Suprapubic skin (tissue), 4 donors: Measurements from ENCODE around the gene DPM3. TPM values are rescaled to one million over a fixed set of nuclear protein-coding genes. Genes with fewer than 3 reads are reported as not detected.
A peak's percentile ranks its signal among the peaks of the same experiment; 100 is the strongest.

Source experiments
- DNase-seq, 2 donors: peaks; one replicate each; pipeline ENCODE4 v3.0.0-alpha.2; 2019; ENCODE audit warnings: low spot score in 2 of 2
- H3K27ac ChIP-seq: fragments of 200-600 bp; sonication (generic); one replicate; pipeline ENCODE4 v1.5.1; 2019
- H3K27me3 ChIP-seq: fragments of 200-600 bp; sonication (generic); one replicate; pipeline ENCODE4 v1.5.1; 2019
- H3K36me3 ChIP-seq: fragments of 200-600 bp; sonication (generic); one replicate; pipeline ENCODE4 v1.5.1; 2019
- H3K4me1 ChIP-seq: fragments of 200-600 bp; sonication (generic); one replicate; pipeline ENCODE4 v1.5.1; 2019
- H3K4me3 ChIP-seq: fragments of 200-600 bp; sonication (generic); one replicate; pipeline ENCODE4 v1.5.1; 2019; ENCODE audit warnings: mild to moderate bottlenecking
- H3K9me3 ChIP-seq: fragments of 200-600 bp; sonication (generic); one replicate; pipeline ENCODE4 v1.5.1; 2019
- EP300 ChIP-seq: sonication (generic); formaldehyde crosslinking; IDR thresholded peaks from one replicate; pipeline ENCODE4 v1.6.1; 2017; ENCODE audit warnings: antibody characterized with exemption
- POLR2A ChIP-seq, 2 donors: fragments of 450-650 bp; IDR thresholded peaks; one replicate each; pipeline ENCODE4 v1.6.1; 2017; ENCODE audit warnings: antibody characterized with exemption in 2 of 2, mild to moderate bottlenecking in 2 of 2, moderate library complexity in 2 of 2
- POLR2AphosphoS5 ChIP-seq, 3 donors: sonication (generic); formaldehyde crosslinking; IDR thresholded peaks; one replicate each; pipeline ENCODE4 v1.6.1; 2017; ENCODE audit warnings: antibody characterized with exemption in 3 of 3
- WGBS: methylation state at CpG from one replicate; pipeline ENCODE4 v1.1.5; 2018; 5-methylcytosine and 5-hydroxymethylcytosine counted together
- total RNA-seq, 4 donors: library from RNA; depleted of rRNA; stranded (reverse); fragments of >200 nt; gene quantifications; one replicate each; pipeline ENCODE4 v1.1.0, GENCODE V29; 2016
- TF ChIP-seq, protein P1 (sequence below), 2 donors: fragments of 200-600 bp in 1 of 2; fragments of 450-650 bp in 1 of 2; sonication (generic) in 1 of 2; IDR thresholded peaks; one replicate each; pipeline ENCODE4 v1.5.1; 2016 to 2019; ENCODE audit warnings: antibody characterized with exemption in 2 of 2, mild to moderate bottlenecking in 1 of 2, moderate library complexity in 1 of 2

DPM3 gene
- total RNA-seq, 4 donors from 2014 or later, result 23.7 to 43.7 (median 30.2) TPM

DNA sequence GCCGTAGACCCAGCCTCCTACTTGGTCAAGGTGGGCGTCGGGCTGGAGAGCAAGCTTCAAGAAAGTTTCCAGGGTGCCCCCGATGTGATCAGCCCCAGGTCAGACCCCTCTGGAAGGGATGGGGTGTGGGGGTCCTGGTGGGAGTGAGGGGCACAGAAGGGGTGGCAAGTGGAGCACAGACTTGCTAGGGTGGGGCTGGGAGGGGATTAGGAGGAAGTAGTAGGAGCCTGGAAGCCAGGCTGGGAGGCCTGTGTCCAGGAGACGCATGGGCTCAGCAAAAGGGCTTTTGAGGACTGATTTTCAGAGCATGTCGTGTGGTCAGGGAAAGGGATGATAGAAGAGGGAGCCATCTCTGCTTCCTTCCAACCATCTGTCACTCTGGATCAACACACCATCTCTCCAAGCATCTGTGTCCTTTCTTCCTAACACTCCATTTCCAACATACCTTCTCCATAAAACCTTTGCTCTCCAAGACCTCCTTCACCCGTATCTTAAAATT is 41.8 kb upstream of the DPM3 start:
- no peaks in the 10 kb centered on the region for H3K9me3 ChIP-seq
- peaks cover 24% of the 10 kb centered on the region for H3K4me1 ChIP-seq
- 87% methylated on average over 6 of the region's 7 CpGs for WGBS
- H3K4me3 ChIP-seq, result no peak overlapping the region
- H3K36me3 ChIP-seq, result no peaks in the 10 kb centered on the region
- TF ChIP-seq, protein P1, sequence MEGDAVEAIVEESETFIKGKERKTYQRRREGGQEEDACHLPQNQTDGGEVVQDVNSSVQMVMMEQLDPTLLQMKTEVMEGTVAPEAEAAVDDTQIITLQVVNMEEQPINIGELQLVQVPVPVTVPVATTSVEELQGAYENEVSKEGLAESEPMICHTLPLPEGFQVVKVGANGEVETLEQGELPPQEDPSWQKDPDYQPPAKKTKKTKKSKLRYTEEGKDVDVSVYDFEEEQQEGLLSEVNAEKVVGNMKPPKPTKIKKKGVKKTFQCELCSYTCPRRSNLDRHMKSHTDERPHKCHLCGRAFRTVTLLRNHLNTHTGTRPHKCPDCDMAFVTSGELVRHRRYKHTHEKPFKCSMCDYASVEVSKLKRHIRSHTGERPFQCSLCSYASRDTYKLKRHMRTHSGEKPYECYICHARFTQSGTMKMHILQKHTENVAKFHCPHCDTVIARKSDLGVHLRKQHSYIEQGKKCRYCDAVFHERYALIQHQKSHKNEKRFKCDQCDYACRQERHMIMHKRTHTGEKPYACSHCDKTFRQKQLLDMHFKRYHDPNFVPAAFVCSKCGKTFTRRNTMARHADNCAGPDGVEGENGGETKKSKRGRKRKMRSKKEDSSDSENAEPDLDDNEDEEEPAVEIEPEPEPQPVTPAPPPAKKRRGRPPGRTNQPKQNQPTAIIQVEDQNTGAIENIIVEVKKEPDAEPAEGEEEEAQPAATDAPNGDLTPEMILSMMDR (IDR thresholded peaks at IDR 0.05), result no peak
- no peak for TF ChIP-seq POLR2AphosphoS5 (IDR thresholded peaks at IDR 0.05)
- TF ChIP-seq EP300, result no peak
- TF ChIP-seq POLR2A (IDR thresholded peaks at IDR 0.05), result no peak
- no peak overlapping the region for H3K27ac ChIP-seq
- no peaks in the 10 kb centered on the region for H3K27me3 ChIP-seq
- DNase-seq, result peak in 1 of 2 donors; percentile 53

GRCh38 chr1:155181371-155182051 is 41.2 kb upstream of the DPM3 start:
- H3K4me1 ChIP-seq, result peaks cover 30% of the 10 kb centered on the region

DNA sequence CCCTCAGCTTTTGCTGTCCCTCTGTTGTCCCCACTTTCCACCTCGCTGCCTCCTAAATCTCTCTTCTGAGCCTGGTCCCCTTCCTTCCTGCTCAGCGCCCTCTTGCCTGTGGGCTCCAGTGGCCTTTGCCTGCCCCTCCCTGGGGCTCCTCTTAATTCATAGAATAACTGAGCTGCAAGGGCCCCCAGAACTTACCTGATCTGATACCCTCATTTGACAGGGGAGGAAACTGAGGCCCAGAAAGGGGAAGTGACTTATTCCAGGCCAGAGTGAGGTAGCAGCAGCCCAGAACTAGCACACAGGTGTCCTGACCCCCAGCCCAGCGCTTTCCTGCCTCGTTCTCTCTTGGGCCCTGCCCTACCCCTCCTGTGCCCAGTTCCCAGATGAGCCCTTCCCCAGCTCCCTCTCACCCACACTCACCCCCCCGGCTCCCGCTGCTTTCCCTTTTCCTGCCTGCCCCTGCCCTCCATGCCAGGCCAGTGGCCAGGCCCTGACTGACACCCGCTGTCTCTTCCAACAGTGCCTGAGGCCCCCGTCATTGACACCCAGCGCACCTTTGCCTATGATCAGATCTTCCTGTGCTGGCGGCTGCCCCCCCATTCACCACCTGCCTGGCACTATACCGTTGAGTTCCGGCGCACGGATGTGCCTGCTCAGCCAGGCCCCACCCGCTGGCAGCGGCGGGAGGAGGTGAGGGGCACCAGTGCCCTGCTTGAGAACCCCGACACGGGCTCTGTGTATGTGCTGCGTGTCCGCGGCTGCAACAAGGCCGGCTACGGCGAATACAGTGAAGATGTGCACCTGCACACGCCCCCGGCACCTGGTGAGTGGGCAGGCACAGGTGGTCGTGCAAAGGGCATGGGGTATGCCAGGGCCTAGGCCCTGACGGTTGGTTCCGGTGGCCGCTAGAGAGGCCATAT is 39.0 kb upstream of the DPM3 start:
- no peak overlapping the region for H3K27ac ChIP-seq

More at GRCh38 chr1:155181371-155182051, 41.2 kb upstream of the DPM3 start:
- H3K9me3 ChIP-seq, result no peaks in the 10 kb centered on the region
- no peaks in the 10 kb centered on the region for H3K36me3 ChIP-seq
- no peak for DNase-seq
- H3K27ac ChIP-seq, result no peak overlapping the region
- H3K27me3 ChIP-seq, result no peaks in the 10 kb centered on the region
- no peak for TF ChIP-seq POLR2A (IDR thresholded peaks at IDR 0.05)
- TF ChIP-seq EP300, result no peak
- TF ChIP-seq, protein P1 (IDR thresholded peaks at IDR 0.05), result no peak
- TF ChIP-seq POLR2AphosphoS5 (IDR thresholded peaks at IDR 0.05), result no peak
- WGBS, result 92% methylated on average over 15 of the region's 18 CpGs
- no peak overlapping the region for H3K4me3 ChIP-seq

GRCh38 chr1:155178441-155179111 is 38.2 kb upstream of the DPM3 start:
- Histone ChIP-seq H3K4me3 (no peak overlapping the region), H3K9me3 (no peaks in the 10 kb centered on the region), H3K36me3 (no peaks in the 10 kb centered on the region), H3K27ac (no peak overlapping the region), H3K27me3 (peaks cover 15% of the 10 kb centered on the region), H3K4me1 (peaks cover 26% of the 10 kb centered on the region)
- peak; percentile 64 to 66 for DNase-seq
- WGBS, result 81% methylated on average over 23 of the region's 30 CpGs
- TF ChIP-seq EP300, result no peak
- TF ChIP-seq POLR2A (IDR thresholded peaks at IDR 0.05), result no peak
- TF ChIP-seq, protein P1 (IDR thresholded peaks at IDR 0.05), result no peak
- no peak for TF ChIP-seq POLR2AphosphoS5 (IDR thresholded peaks at IDR 0.05)

More for the DNA sequence above, 39.0 kb upstream of the DPM3 start:
- Histone ChIP-seq H3K4me3 (no peak overlapping the region), H3K4me1 (peaks cover 21% of the 10 kb centered on the region), H3K36me3 (no peaks in the 10 kb centered on the region), H3K27me3 (peaks cover 9% of the 10 kb centered on the region), H3K9me3 (no peaks in the 10 kb centered on the region)
- TF ChIP-seq POLR2AphosphoS5 (IDR thresholded peaks at IDR 0.05) (no peak), POLR2A (IDR thresholded peaks at IDR 0.05) (no peak), EP300 (no peak)
- TF ChIP-seq, protein P1 (IDR thresholded peaks at IDR 0.05), result no peak
- 92% methylated on average over 31 of the region's 31 CpGs for WGBS
- peak in 1 of 2 donors; percentile 62 for DNase-seq
